EH (cell line): ENCODE data around the gene F10.
"Not testable (repeated sequence)": the region's sequence is repeated elsewhere in the genome, so short reads cannot be mapped to it uniquely, and the experiment has no call there.

Experiments
- DNase-seq: peaks from one replicate; pipeline ENCODE4 v3.0.0-alpha.2; 2015; ENCODE audit warnings: low read depth

The F10 gene

DNA sequence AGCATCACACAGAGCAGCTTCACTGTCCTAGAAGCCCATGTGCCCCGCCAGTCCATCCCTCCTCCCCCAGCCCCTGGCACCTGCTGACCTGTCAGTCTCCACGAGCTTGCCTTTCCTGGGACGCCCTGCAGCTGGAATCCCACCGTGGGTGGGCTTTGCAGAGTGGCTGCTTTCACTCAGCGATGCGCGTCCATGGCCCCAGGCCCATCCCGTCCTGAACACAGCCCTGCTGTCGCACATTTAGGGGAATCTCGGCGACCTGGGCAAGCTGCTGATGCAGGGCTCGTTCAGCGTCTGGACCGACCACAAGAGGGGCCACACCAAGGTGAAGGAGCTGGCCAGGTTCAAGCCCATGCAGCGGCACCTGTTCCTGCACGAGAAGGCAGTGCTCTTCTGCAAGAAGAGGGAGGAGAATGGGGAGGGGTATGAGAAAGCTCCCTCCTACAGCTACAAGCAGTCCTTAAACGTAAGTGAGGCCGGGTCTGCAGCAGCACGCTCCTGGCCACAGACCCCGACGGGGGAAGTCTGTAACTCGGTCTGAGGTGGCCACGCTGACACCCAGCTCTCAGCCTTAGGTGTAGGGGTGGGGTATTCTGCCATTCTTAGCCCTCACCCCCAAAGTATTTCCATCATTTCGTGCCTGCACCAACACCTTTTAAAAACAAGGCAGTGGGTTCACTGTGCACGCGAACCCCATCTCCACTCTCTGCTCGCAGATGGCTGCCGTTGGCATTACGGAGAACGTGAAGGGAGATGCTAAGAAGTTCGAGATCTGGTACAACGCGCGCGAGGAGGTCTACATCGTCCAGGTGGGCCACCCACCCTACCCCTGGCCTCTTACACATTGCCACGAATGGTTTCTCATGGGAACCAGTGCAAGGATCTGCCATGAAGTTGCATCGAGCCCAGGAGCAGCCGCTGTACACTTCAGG is 35.3 kb upstream of the F10 start:
- no peak for DNase-seq

DNA sequence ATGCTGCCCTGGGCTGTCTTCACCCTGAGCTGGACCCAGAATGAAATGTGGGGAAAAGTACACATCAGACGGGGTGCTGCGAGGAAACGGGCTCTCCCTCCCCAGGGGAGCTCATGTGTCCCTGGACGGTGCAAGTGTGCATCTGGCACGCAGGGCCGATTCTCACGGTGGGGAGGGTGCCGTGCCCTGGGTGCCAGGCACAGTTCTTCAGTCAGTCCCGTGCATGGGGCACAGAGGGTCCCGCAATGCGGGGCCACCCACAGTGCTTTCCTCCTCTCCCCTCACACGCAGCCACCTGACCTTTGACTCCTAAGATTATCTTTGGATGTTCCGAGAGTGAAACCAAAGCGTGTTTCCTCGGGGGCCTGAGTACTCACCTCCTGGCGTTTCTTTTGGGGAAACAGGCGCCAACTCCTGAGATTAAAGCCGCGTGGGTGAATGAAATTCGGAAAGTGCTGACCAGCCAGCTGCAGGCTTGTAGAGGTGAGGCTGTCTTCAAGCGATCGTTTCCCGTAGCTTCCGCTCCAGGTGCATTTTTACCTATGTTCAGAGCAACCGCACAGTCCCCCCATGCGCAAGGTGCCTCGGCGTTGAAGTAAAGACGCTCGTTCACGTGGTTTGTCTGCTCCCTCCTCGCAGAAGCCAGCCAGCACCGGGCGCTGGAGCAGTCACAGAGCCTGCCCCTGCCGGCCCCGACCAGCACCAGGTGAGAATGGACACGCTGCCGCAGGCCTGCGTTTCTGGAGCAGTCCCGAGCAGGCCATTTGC is 34.5 kb upstream of the F10 start:
- DNase-seq = no peak

DNA sequence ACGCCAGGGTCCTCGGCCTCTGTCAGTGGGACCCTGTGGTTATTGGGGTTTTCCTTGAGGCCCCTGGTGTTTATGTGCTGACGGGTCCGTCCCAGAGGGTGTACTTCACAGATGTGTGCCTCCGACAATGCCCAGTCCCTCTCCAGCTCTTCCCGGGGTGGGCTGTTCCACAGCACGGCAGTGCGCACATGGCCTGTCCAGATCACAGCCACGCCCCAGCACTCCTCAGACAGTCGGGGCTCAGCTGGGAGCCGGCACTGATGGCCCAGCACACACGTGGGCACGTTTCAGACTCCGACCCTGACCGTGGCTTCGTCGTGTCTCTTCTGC is 33.9 kb upstream of the F10 start:
- no peak for DNase-seq

DNA sequence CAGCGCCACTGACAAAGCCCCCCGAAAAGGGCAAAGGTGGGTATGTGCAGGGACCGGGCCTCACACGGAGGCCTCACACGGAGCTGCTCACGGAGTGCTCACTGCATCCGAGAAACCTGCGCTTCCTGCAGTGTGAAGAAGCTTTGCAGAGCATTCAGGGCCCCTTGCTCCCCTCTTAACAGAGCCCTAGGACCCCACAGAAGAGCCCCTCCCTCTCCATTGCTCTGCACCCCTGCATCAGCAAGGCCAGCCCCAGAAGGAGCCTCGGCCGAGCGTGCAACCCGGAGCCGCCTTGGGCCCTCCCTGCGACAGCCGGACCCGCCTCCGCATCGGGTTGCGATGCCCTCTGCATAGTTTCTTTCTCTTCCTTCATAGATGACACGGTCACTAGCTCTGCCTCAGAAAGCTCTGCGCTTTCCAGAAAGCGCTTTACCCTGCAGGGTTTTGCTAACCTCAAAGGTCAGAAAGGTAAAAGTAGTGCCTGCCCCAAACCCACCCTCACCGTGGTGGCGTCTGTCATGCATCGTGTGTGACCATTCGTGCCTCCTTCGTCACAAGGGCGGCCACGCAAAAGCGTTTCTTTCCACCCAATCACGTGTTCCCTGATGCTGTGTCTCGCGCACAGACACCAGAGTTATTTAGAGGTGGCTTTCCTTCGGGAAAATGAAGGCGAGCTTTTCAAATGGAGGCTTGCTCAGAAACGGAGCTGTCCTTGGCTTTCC is 32.7 kb upstream of the F10 start:
- no peak for DNase-seq

DNA sequence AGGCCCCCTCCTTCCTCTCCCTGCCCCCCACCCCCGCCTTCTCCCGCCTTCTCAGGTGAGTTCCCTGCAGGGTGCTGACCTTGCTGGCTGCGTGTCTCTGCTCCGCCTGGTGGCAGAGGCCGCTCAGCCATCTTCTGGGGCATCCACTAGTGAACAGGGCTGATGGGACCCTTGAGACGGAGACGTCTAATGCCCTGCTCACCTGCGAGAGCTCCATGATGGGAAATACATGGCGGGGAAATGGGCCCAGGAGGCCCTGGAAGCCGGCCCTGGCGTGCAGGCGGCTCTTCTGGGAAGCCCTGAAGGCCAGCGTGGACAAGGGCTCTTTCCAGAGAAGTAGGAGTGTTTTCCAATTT is 32.2 kb upstream of the F10 start:
- no peak for DNase-seq

DNA sequence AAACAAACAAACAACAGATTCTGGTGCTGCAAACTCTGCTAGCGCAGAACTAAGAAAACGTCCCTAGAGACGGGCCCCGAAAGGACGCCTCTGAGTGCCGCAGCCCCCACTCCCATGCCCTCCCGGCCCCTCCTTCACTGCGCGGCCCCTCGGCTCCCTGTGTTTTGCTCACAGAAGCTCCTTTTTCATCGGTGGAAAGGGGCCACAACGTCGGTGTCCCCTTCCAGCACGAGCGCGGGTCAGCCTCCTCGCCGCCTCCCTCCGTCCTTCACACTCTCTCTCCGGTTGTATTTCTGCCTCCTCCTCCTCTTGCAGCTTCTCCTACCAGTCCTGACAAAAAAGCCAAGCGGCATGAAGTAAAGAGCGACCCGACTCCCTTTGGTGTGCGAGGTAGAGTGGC is 31.8 kb upstream of the F10 start:
- no peak for DNase-seq

DNA sequence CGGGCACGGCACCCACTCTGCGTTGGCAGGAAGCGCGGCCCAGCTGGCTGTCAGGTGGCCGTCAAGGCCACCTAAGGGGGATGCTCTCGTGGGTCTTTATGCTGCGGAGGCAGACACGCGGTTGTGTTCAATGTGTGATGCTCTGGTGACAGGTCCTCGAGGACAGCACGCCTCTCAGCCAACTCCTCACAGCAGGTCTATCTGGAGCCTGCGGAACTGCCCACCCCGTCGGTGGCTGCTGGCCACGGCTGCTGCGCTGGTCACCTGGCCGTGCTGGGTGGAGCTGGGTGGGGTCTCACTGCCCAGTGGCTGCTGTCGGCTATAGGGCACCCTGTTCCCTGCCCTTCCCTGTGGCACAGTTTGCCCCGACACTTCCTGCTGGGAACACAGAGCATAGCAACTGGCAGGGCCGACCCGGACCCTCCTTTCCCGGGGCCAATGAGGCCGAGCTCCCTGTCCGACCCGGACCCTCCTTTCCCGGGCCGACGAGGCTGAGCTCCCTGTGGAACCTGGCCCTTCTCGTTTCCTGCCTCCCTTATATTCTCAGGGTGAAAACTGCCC is 31.3 kb upstream of the F10 start:
- DNase-seq = no peak

DNA sequence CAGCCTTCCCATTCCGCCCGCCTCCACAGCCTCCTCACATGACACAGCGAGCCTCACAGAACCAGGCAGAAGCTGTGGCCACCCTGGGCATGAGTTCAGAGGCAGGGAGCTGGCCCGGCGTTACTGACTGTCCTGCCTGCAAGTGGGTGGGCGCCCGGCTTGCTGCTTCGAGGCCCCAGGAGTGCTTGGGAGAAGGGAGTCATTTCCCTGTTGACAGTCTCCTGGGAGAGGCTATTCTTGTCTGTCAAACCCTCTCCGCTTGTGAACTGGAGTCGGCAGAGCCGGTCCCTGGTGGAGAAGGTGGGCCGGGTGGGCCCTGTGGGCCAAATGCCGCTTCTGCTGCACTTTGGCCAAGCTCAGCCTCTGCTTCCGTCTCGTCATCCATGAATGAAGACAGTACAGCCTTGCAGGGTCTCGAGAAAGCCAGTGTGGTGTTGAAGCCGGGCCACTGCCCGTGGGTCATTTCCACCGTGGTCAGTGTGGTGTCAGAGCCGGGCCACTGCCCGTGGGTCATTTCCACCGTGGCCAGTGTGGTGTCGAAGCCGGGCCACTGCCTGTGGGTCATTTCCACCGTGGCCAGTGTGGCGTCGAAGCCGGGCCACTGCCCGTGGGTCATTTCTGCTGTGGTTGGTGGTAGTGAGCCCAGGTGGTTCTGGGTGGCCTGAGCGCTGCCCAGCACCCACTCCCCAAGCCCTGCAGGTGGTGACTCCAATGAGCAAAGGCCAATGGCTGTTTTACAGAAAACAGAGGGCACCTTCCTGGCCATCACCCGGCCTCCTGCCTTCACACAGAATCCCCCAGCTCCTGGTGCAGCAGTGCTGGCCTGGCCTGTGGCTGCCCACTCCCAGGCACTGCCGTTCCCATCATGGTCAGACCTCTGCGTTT is 30.5 kb upstream of the F10 start:
- DNase-seq = no peak

DNA sequence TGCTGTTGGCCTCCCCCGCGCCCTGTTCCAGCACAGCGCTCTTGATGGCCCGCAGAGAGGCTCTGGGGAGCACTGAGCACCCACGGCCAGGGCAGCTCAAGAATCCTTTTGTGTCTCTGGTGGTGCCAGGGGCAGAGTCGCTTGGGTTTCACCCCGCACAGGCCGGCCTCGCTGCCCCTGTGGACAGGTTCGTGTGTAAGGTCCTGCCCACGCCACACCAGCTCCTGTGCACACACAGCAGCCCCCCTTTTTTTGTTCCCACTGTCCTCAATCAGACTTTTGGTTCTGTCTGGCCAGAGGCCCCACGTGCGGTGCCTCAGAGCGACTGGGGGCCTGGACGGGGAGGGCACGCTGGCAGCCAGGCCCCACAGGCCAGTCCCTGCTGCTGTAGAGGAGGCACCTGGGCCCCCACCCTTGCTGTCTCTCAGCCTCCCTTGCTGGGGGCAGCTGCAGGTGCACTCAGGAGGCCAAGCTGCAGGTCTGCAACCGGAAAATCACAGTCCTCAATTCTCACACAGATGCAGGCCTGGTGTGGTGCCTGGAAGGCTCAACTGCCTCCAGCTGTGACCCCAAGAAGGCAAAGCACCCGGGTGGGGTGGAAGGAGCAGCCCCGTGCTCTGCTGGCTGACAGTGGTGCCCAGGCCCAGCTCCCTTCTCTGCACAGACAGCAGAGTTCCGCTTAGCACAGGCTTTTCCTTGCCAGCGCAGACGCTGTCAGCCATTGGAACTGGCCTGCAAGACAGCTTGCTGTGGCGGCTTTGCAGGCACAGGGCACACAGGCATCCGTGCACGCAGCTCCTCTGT is 29.6 kb upstream of the F10 start:
- DNase-seq = no peak

DNA sequence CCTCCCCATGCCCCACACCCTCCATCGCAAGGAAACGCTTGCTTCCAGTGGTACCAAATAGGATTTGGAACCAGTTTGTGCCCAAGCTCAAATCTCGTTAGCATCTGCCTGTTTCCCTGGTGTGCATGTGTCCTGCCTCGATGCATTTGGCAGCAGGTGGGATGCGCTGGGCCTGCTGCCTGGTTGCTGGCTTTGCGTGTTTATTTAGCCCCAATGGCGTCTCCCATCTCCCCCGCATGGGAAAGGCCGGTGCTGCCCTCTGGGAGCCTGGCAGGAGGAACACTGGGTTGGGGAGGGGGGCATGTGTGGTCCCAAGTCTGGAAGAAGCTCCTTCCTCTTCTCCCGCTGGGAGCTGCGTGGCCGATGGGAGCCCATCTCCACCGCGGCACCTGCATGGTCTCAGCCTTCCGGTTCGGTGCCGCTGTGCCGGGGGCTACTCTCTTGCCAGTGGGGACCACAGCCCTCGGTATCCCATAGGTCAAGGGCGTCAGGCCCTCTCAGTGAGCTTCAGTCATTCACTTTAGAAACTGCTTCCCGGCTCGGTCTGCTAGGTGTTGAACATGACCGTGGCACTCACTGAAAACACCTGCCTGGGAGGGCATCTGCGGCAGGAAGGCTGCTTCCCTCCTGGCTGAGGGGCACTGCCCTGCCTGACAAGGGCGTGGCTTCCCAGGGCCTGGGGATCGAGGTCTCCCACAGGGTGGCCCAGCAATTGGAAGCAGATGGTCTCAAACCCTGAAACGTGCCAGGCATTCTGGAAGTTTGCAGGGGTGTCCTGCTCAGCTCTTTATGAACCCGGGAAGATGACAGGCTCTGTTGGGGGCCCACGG is 28.8 kb upstream of the F10 start:
- no peak for DNase-seq

DNA sequence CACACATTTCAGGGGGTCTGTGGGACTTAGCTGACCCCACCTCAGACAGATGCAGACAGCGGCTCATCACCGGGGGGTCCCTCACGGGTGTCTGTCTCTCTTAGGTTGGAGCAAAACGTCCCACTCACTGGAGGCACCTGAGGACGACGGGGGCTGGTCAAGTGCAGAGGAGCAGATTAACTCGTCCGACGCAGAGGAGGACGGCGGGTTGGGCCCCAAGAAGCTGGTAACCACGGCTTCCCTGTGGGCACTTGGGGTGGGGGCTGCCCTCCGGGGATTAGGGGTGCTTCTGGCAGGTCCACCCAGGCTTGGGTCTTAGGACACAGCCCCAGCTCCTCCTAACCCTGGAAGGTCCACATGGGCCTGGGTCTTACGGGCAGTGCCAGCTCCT is 28.2 kb upstream of the F10 start:
- DNase-seq = no peak

DNA sequence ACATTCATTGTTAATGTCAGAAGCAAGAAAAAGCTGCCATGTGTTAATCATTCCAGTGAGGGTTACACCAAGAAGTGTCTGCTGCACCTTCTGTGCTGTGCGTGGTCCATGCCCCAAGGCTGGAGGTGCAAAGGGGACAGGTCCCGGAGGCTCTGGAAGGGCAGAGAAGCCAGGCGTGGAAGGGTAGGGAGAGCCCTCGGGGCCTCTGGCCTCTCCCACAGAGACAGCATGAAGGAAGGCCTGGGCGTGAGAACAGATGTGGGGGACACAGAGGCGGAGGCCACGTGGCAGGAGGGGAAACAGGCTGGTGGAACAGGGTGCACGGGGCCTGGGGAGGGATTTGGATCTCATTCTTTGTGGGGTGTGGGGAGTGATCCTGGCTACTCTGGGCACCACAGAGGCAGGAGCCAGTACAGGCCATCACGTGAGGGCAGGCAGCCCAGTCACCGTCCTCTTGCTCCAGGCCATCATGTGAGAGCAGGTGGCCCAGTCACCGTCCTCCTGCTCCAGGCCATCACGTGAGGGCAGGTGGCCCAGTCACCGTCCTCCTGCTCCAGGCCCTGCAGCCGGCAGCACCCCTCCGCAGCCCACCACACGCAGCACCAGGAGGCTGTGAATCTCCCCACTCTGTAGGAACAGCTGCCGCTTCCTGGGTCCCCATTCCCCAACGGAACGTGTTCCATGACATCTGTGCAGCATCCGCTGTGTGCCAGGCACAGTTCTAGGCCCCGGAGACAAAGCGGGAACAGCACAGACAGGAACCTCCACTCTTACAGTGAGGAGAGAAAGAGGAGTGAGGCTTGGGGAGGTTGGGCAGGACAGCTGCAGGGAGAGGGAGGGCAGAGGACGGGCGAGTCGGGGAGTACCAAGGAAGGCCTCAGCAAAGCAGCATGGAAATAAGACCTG is 27.2 kb upstream of the F10 start:
- no peak for DNase-seq

DNA sequence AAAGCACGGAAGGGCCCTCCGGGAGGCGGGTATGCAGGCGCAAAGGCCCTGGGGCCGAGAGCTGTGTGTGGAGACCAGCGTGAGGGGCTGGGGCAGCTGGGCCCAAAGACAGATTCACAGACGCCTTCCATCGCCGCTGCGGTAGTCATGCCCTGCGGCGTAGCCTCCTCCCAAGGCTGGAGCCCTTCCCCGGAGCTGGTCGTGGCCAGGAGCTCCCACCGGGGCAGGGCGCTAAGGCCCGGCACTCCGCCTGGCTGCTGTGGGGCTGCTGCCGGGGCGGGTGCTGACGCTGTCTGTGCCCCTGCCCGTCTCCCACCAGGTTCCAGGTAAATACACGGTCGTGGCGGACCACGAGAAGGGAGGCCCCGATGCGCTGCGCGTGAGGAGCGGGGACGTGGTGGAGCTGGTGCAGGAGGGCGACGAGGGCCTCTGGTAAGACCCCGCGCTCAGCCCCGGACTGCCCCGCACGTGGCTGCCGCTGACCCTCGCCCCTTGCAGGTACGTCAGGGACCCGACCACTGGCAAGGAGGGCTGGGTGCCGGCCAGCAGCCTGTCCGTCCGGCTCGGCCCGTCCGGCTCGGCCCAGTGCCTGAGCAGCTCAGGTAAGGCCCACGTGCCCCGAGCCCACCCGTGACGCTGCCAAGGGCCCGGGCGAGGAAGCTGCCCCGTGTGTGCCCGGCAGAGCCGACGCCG is 26.4 kb upstream of the F10 start:
- no peak for DNase-seq

DNA sequence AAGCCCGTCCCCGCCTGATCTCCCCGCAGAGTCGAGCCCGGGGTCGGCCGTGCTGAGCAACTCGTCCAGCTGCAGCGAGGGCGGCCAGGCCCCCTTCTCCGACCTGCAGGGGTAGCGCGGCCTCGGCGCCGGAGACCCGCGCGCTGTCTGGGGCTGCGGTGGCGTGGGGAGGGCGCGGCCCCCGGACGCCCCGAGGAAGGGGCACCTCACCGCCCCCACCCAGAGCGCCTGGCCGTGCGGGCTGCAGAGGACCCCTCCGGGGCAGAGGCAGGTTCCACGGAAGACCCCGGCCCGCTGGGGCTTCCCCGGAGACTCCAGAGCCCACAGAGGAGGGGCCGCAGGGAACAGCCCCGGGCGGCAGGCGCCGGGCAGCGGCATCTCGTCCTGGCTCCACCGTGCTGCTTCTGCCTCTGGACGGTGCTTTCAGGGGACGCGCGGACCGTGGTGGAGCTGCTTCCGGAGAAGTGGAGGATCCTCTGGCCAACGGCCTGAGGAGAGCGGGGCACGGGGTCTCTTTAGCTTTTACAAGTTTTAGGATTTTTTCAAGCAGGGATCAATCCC is 25.8 kb upstream of the F10 start:
- no peak for DNase-seq

DNA sequence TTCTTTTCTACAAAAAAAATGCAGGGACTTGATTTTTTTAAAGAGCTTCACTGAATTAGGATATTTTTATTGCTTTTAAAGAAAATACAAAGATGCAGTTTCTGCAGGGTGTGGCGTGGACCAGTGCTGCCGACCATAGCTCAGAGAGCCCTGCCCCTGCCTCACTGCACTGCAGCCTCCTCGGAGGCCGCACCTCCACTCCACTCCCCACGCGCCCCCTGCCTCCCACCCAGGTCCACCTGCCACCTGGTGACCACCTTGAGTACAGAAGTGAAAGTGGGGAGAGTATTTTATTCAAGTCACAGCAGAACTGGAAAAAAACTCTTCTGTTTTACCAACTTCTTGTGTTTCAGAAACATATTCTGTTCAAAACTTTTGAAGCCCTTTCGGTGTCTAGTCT is 24.9 kb upstream of the F10 start:
- no peak for DNase-seq

DNA sequence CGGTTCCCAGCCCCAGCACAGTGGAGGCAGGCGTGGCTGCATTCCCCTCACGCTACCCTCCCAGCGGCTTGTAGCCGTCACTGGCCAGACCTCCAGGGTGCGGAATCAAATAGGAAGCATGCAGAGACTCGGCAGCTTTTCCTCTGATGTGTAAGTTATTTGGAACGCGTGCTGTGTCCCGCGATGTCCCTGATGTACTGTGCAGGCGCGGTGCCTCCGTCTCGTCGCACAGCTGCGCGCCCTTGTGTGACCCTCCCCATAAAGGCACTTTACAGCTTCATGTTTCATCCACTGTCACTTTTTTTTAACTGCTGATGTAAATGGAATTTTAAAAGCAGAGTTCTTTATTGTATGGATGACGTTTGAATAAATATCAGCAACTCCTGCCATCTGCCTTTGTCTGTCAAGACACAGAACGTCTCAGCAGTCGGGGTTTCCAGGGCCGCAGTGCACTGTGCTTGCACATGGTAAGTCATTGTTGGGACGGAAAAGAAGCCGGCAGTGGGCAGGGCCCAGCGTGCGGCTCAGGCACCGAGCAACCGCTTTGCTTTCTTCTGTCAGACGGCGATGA is 24.4 kb upstream of the F10 start:
- DNase-seq = peak; percentile 84

DNA sequence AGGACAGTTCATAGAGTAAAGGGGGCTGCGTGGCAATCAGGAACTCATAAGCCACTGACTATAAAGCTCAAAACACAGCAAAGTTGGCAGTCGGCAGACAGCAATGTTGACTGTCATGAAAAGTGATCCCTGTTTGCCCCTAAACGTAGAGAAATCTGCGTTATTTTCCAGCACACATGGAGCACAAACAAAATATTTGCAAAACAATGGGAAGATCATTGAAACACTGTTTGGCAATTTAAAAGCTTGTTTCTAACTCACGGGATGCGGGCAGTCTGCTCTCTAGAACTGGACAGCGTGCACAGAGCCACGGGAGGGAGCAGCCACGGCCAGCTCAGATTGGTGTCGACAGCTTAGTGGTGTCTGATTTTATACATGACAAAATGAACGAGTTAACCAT is 23.5 kb upstream of the F10 start:
- no peak for DNase-seq

DNA sequence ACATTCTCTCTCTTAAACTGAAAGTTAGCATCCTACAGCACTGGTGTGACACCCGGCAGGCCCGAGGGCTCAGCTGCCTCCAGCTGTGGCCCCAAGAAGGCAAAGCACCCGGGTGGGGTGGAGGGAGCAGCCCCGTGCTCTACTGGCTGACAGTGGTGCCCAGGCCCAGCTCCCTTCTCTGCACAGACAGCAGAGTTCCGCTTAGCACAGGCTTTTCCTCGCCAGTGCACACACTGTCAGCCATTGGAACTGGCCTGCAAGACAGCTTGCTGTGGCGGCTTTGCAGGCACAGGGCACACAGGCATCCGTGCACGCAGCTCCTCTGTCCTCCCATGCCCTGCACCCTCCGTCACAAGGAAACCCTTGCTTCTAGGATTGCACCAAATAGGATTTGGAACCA is 20.3 kb upstream of the F10 start:
- not testable (repeated sequence) for DNase-seq
